ENCODE measurements around the gene MTA1.

DNA sequence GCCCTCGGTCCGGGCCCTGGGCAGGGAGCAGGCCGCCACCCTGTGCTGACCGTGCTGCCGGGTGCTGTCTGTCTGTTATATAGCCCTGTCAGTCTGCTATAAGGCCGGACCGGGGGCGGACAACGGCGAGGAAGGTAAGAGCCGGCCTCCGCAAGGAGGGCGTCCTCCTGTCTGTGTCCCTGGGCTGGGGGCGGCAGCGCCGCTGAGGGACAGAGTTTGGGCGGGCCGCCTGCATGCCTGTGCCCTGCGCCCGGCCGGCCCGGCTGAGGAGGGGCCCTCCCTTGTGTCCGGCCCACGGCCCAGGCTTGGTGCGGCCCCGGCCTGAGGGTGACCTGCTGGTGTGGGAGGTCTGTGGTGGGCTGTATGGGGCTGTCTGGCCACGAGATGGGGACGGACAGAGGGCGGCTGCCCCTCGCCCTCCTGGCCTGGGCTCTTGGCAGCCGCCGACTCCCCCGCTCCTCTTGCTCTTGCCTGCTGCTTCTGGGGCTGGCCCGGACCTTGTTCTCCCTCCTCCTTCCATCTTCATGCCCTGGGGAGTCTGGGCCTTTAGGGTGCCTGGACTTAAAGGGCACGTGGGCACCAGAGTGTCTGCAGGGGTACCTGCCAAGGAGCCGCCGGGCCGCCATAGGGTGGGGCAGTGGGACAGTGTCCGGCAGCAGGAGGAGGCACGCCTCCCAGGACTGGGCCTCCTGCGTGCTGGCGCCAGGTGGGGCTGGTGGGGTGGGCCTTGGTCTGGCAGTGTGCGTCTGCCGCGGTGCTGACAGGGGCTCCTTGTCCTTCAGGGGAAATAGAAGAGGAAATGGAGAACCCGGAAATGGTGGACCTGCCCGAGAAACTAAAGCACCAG, 29.9 kb downstream of the MTA1 start:
- TF ChIP-seq, protein P1, sequence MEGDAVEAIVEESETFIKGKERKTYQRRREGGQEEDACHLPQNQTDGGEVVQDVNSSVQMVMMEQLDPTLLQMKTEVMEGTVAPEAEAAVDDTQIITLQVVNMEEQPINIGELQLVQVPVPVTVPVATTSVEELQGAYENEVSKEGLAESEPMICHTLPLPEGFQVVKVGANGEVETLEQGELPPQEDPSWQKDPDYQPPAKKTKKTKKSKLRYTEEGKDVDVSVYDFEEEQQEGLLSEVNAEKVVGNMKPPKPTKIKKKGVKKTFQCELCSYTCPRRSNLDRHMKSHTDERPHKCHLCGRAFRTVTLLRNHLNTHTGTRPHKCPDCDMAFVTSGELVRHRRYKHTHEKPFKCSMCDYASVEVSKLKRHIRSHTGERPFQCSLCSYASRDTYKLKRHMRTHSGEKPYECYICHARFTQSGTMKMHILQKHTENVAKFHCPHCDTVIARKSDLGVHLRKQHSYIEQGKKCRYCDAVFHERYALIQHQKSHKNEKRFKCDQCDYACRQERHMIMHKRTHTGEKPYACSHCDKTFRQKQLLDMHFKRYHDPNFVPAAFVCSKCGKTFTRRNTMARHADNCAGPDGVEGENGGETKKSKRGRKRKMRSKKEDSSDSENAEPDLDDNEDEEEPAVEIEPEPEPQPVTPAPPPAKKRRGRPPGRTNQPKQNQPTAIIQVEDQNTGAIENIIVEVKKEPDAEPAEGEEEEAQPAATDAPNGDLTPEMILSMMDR (IDR thresholded peaks at IDR 0.05; ENCODE audit: low read length): no peak
- TF ChIP-seq EZH2 (IDR thresholded peaks at IDR 0.05; ENCODE audit: borderline replicate concordance, low read length): no peak
